ENCODE measurements around the gene ATP6AP1. TPM values are rescaled to one million over a fixed set of nuclear protein-coding genes. Genes with fewer than 3 reads are reported as not detected.

The ATP6AP1 gene
- total and polyA plus RNA-seq, 2 of the 13 experiments (the other 11 are each of a cell fraction or from before 2014, with no cell fraction given), result 56.7 to 110 TPM

GRCh38 chrX:154443992-154444754, 15.7 kb downstream of the ATP6AP1 start, which contains the start of gene FAM50A (continued):
- TF ChIP-seq ARID4A (CRISPR knock-in tag; IDR thresholded peaks at IDR 0.05; ENCODE audit: borderline replicate concordance) (peak; percentile 13; the same call in 1 of the 2 replicates), AGO2 (optimal IDR thresholded peaks at IDR 0.05; ENCODE audit: low read depth, low read length) (peak; percentile 6)

- TF ChIP-seq ZNF414 (CRISPR knock-in tag; IDR thresholded peaks at IDR 0.05), result no peak
- no peak for TF ChIP-seq ZNF776 (CRISPR knock-in tag; IDR thresholded peaks at IDR 0.05)
- 0 out of 2 replicates have a peak, but pooled peaks have one; percentile 45 for TF ChIP-seq ZC3H13 (CRISPR knock-in tag; IDR thresholded peaks at IDR 0.05)
- no peak for TF ChIP-seq ZNF740 (CRISPR knock-in tag; IDR thresholded peaks at IDR 0.05)
- H3K27ac ChIP-seq (ENCODE audit: extremely low read length, insufficient read depth, low read length), result no peak overlapping the region
Observed at GRCh38 chrX:154444755-154445246, 16.3 kb downstream of the ATP6AP1 start.

More at GRCh38 chrX:154444755-154445246, 16.3 kb downstream of the ATP6AP1 start:
- Histone ChIP-seq H3K4me1 (ENCODE audit: insufficient read depth, low read length) (peaks cover 11% of the 10 kb centered on the region), H3K4me3 (replicated peaks in 1 of 3; ENCODE audit: insufficient read depth in 1 of 3, low read depth in 2 of 3, low read length in 3 of 3) (peak overlapping the region; percentile 40 to 75 (median 65)), H3K9ac (ENCODE audit: insufficient read depth, low read depth, low read length) (peak overlapping the region; percentile 78), H3K4me2 (ENCODE audit: low read depth, low read length) (peak overlapping the region; percentile 71), H3K27me3 (ENCODE audit: control insufficient read depth in 1 of 2, insufficient read depth in 2 of 2, low read length in 2 of 2) (no peaks in the 10 kb centered on the region), H3K36me3 (replicated peaks in 1 of 2; ENCODE audit: control insufficient read depth in 1 of 2, insufficient read depth in 2 of 2, low read length in 2 of 2) (peaks cover 0 to 2% of the 10 kb centered on the region in 2 experiments; a peak in 2 of 5 replicates), H2AFZ (ENCODE audit: low read length) (no peak overlapping the region), H3K9me3 (ENCODE audit: low read length) (no peaks in the 10 kb centered on the region), H3K79me2 (ENCODE audit: insufficient read depth, low read length) (peaks cover 2% of the 10 kb centered on the region), H4K20me1 (ENCODE audit: insufficient read depth, low read length) (no peaks in the 10 kb centered on the region)
- ATAC-seq, result peak; percentile 24
- FAIRE-seq, result no peak
- WGBS (ENCODE audit: low lambda C conversion rate), result 0% methylated on average over 1 of the region's 13 CpGs
- intact Hi-C loops (cut with micrococcal nuclease; ENCODE audit: unreplicated experiment) (no loop called here), in situ Hi-C loops (cut with HindIII; ENCODE audit: extremely low pct_ligation_motif_present, low pct_unique_long_range_greater_than_20kb) (no loop called here)
- BruUV-seq (replicated peaks), result no TSS peak
- POLR2A ChIA-PET, result interaction anchor here (1.3 to 1.6 kb wide), 3 partner anchors 17 to 82 kb away, joined by 3 to 6 read pairs (median 4); partner anchors contain the start of genes ATP6AP1 and SLC10A3
- CTCF ChIA-PET (ENCODE audit: low intra/inter-chr PET ratio, low total read pairs), result no interaction called here
- DNase-seq (ENCODE audit: low spot score), result no peak
